ENCODE results near the gene PLA1A.

The PLA1A gene

GRCh38 chr3:119641416-119641815 lies 43.7 kb downstream of the PLA1A start:
- Histone ChIP-seq H3K27ac (ENCODE audit: low read depth, low read length) (no peak overlapping the region), H3K4me3 (ENCODE audit: low read length) (no peak overlapping the region), H3K36me3 (ENCODE audit: insufficient read depth, low read length) (no peaks in the 10 kb centered on the region), H3K9me3 (ENCODE audit: insufficient read depth, low read depth, low read length) (no peaks in the 10 kb centered on the region), H3K4me1 (ENCODE audit: insufficient read depth, low read length) (no peaks in the 10 kb centered on the region), H3K27me3 (ENCODE audit: insufficient read depth, low read length) (no peaks in the 10 kb centered on the region), H3K9ac (ENCODE audit: low read depth, low read length) (no peak overlapping the region)
- 100% methylated on average over 2 of the region's 2 CpGs for WGBS

GRCh38 chr3:119642746-119643473 lies 45.2 kb downstream of the PLA1A start:
- Histone ChIP-seq H3K36me3 (ENCODE audit: insufficient read depth, low read length) (no peaks in the 10 kb centered on the region), H3K4me1 (ENCODE audit: insufficient read depth, low read length) (peaks cover 8% of the 10 kb centered on the region; the same call in 1 of the 2 replicates), H3K27me3 (ENCODE audit: insufficient read depth, low read length) (no peaks in the 10 kb centered on the region), H3K9ac (ENCODE audit: low read depth, low read length) (no peak overlapping the region), H3K27ac (ENCODE audit: low read depth, low read length) (no peak overlapping the region), H3K4me3 (ENCODE audit: low read length) (no peak overlapping the region), H3K9me3 (ENCODE audit: insufficient read depth, low read depth, low read length) (no peaks in the 10 kb centered on the region)
- WGBS = 89% methylated on average over 5 of the region's 5 CpGs

DNA sequence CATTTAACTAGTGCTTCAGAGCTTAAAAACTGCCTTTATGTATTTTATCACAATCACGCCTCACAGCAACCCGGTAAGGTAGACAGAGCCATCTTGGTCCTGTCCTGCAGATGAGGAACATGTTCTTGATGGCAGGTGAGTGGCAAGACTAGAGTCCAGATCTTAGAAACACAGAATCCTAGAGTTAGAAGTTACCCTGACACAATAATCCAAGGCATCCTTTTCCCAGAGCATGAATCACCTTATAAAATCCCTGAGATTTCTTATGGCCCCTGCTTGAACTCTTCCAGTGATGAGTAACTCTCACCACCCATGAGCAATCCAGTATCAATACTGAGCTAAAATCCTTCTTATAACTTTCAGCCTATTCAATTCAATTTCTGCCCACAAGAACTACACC lies 45.8 kb downstream of the PLA1A start:
- no peaks in the 10 kb centered on the region for H3K36me3 ChIP-seq (ENCODE audit: insufficient read depth, low read length)
- WGBS = 100% methylated on average over 2 of the region's 2 CpGs
- no peak overlapping the region for H3K9ac ChIP-seq (ENCODE audit: low read depth, low read length)
- H3K9me3 ChIP-seq (ENCODE audit: insufficient read depth, low read depth, low read length) = no peaks in the 10 kb centered on the region
- peaks cover 8% of the 10 kb centered on the region; the same call in 1 of the 2 replicates for H3K4me1 ChIP-seq (ENCODE audit: insufficient read depth, low read length)
- no peak overlapping the region for H3K4me3 ChIP-seq (ENCODE audit: low read length)
- H3K27ac ChIP-seq (ENCODE audit: low read depth, low read length) = no peak overlapping the region
- no peaks in the 10 kb centered on the region for H3K27me3 ChIP-seq (ENCODE audit: insufficient read depth, low read length)

GRCh38 chr3:119644481-119644880 lies 46.8 kb downstream of the PLA1A start:
- Histone ChIP-seq H3K36me3 (ENCODE audit: insufficient read depth, low read length) (no peaks in the 10 kb centered on the region), H3K4me1 (ENCODE audit: insufficient read depth, low read length) (peaks cover 8% of the 10 kb centered on the region; the same call in 1 of the 2 replicates), H3K9ac (ENCODE audit: low read depth, low read length) (no peak overlapping the region), H3K4me3 (ENCODE audit: low read length) (no peak overlapping the region), H3K9me3 (ENCODE audit: insufficient read depth, low read depth, low read length) (no peaks in the 10 kb centered on the region), H3K27me3 (ENCODE audit: insufficient read depth, low read length) (no peaks in the 10 kb centered on the region), H3K27ac (ENCODE audit: low read depth, low read length) (no peak overlapping the region)
- 100% methylated on average over 1 of the region's 1 CpG for WGBS

GRCh38 chr3:119645813-119646212 lies 48.1 kb downstream of the PLA1A start:
- Histone ChIP-seq H3K9ac (ENCODE audit: low read depth, low read length) (no peak overlapping the region), H3K36me3 (ENCODE audit: insufficient read depth, low read length) (no peaks in the 10 kb centered on the region), H3K27me3 (ENCODE audit: insufficient read depth, low read length) (no peaks in the 10 kb centered on the region), H3K27ac (ENCODE audit: low read depth, low read length) (no peak overlapping the region), H3K9me3 (ENCODE audit: insufficient read depth, low read depth, low read length) (no peaks in the 10 kb centered on the region), H3K4me3 (ENCODE audit: low read length) (no peak overlapping the region), H3K4me1 (ENCODE audit: insufficient read depth, low read length) (peaks cover 8% of the 10 kb centered on the region; the same call in 1 of the 2 replicates)
- 56% methylated on average over 1 of the region's 1 CpG for WGBS

GRCh38 chr3:119647171-119647570 lies 49.5 kb downstream of the PLA1A start:
- Histone ChIP-seq H3K36me3 (ENCODE audit: insufficient read depth, low read length) (no peaks in the 10 kb centered on the region), H3K4me1 (ENCODE audit: insufficient read depth, low read length) (peaks cover 8% of the 10 kb centered on the region; the same call in 1 of the 2 replicates), H3K4me3 (ENCODE audit: low read length) (no peak overlapping the region), H3K9me3 (ENCODE audit: insufficient read depth, low read depth, low read length) (no peaks in the 10 kb centered on the region), H3K27me3 (ENCODE audit: insufficient read depth, low read length) (no peaks in the 10 kb centered on the region), H3K9ac (ENCODE audit: low read depth, low read length) (no peak overlapping the region), H3K27ac (ENCODE audit: low read depth, low read length) (no peak overlapping the region)
- WGBS = 89% methylated on average over 2 of the region's 2 CpGs

DNA sequence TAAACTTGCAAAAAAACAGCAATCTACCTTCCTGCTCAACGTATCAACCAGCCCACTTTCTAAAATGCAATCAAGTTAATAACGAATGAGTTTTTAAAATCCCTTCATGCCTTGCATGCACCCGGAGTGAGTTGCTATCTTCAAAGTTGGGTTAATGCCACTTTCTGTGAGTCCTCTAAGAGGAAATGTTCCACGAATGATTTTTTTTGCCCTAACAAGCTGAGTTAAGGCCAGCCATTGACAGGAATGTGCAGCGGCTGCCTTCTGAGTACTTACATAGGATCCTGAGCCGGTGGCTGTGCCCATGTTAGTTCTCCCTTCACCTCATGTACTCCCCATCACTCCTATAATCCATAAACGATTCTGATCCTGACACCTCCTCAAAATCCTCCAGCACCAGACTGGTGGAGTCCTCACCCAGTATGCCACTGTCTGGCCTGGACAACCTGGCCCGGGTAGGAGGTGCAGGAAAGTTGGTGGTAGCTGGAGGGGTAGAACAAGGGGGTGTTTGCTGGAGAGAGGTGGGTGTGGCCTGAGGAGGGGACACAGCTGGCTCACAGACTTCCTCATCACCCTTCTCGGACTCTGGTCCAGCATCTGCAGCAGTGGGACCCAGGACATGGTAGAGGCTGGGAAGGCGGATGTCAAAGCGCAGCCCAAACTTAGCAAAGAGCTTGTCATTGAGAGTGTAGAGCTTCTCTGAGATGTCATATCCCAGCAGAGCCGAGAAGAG lies 50.3 kb downstream of the PLA1A start:
- Histone ChIP-seq H3K27ac (ENCODE audit: low read depth, low read length) (no peak overlapping the region), H3K4me1 (ENCODE audit: insufficient read depth, low read length) (peaks cover 8% of the 10 kb centered on the region; the same call in 1 of the 2 replicates), H3K27me3 (ENCODE audit: insufficient read depth, low read length) (no peaks in the 10 kb centered on the region), H3K36me3 (ENCODE audit: insufficient read depth, low read length) (no peaks in the 10 kb centered on the region), H3K9ac (ENCODE audit: low read depth, low read length) (no peak overlapping the region), H3K9me3 (ENCODE audit: insufficient read depth, low read depth, low read length) (no peaks in the 10 kb centered on the region), H3K4me3 (ENCODE audit: low read length) (no peak overlapping the region)
- 89% methylated on average over 12 of the region's 12 CpGs for WGBS

DNA sequence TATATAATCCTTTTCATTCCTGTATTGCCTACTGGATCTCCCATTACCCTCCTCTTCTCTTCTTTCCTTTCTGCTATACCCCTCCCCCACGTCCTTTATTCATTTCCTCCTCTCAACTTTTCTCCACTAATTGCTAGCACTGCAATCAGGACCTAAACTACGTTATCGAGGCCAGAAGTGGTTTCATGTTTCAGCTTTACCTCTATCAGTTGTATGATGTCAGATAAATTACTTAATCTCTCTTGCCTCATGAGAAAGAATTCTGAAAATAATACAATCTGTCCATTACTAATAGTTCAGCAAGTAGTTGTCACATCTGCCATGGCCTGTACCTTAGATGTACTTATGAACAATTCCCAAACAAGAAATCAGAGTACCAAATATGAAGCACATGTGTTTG lies 52.1 kb downstream of the PLA1A start:
- no peak overlapping the region for H3K27ac ChIP-seq (ENCODE audit: low read depth, low read length)
- no peaks in the 10 kb centered on the region for H3K27me3 ChIP-seq (ENCODE audit: insufficient read depth, low read length)
- 81% methylated on average over 3 of the region's 3 CpGs for WGBS
- H3K9me3 ChIP-seq (ENCODE audit: insufficient read depth, low read depth, low read length) = no peaks in the 10 kb centered on the region
- H3K36me3 ChIP-seq (ENCODE audit: insufficient read depth, low read length) = no peaks in the 10 kb centered on the region
- peaks cover 8% of the 10 kb centered on the region; the same call in 1 of the 2 replicates for H3K4me1 ChIP-seq (ENCODE audit: insufficient read depth, low read length)
- H3K9ac ChIP-seq (ENCODE audit: low read depth, low read length) = no peak overlapping the region
- no peak overlapping the region for H3K4me3 ChIP-seq (ENCODE audit: low read length)

- Histone ChIP-seq H3K36me3 (ENCODE audit: insufficient read depth, low read length) (no peaks in the 10 kb centered on the region), H3K9me3 (ENCODE audit: insufficient read depth, low read depth, low read length) (no peaks in the 10 kb centered on the region), H3K9ac (ENCODE audit: low read depth, low read length) (no peak overlapping the region), H3K27me3 (ENCODE audit: insufficient read depth, low read length) (no peaks in the 10 kb centered on the region), H3K27ac (ENCODE audit: low read depth, low read length) (no peak overlapping the region), H3K4me3 (ENCODE audit: low read length) (no peak overlapping the region), H3K4me1 (ENCODE audit: insufficient read depth, low read length) (0 out of 2 replicates have a peak, but pooled peaks cover 4% of the 10 kb centered on the region)
- 93% methylated on average over 7 of the region's 7 CpGs for WGBS
Observed at GRCh38 chr3:119652306-119653033, 54.8 kb downstream of the PLA1A start.

- no peaks in the 10 kb centered on the region for H3K4me1 ChIP-seq (ENCODE audit: insufficient read depth, low read length)
- H3K9ac ChIP-seq (ENCODE audit: low read depth, low read length) = no peak overlapping the region
- WGBS = 45% methylated on average over 2 of the region's 2 CpGs
- no peaks in the 10 kb centered on the region for H3K36me3 ChIP-seq (ENCODE audit: insufficient read depth, low read length)
- H3K9me3 ChIP-seq (ENCODE audit: insufficient read depth, low read depth, low read length) = no peaks in the 10 kb centered on the region
- H3K27me3 ChIP-seq (ENCODE audit: insufficient read depth, low read length) = no peaks in the 10 kb centered on the region
- H3K27ac ChIP-seq (ENCODE audit: low read depth, low read length) = no peak overlapping the region
- H3K4me3 ChIP-seq (ENCODE audit: low read length) = no peak overlapping the region
Observed at GRCh38 chr3:119653876-119654275, 56.2 kb downstream of the PLA1A start.

All from HUES64 (cell line).